ENCODE results near the gene APOL1. TPM values are rescaled to one million over a fixed set of nuclear protein-coding genes. Genes with fewer than 3 reads are reported as not detected.

The APOL1 gene
- total and polyA plus RNA-seq, 2 of the 4 experiments (the other 2 are of a cell fraction) = 0.36 to 0.77 TPM

DNA sequence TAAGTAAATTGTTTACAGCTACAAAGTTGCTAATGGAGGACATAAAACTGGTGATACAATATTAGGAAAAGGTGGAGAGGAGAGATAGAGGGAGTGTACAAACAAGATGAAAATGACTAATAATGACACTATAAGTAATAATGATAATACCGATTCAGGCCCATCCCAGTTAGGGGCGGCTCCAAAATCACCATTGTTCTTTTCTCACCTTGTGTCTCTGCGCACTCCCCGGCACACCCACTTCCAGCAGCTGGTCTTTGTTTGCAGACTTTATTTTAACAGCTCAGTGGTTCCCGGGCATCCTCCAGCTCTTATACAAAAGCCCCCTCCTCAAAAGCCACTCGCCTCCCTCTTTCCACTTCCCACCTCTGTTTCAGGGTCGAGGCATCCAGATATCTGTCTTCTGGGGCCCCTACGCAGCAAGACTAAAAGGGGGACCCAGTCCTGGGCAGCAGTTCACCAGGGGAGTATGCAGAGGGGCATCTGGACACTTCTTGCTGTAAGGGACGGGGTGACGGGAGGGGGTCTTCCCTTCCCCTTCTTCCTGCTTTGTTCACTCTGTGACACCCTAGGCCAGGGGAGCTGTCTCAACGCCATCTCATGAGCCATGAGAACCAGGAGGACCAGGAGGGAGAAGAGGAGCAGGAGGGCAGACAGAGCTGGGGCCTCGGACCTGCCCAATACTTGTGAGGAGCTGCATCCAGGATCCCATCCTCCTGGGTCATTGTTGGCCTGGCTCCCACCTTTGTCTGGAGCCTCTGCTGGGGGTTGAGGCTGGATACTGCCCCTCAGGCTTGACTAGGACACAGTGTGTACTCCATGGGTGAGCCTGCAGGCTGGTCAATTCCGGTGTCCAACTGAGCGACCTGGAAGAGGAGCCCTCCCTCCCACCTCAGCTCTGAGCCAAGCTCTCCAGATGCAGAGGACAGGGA, 16.3 kb upstream of the APOL1 start:
- no peak overlapping the region for H4K5ac ChIP-seq (ENCODE audit: low read depth, low read length)
- no peak for DNase-seq
- peaks cover 17% of the 10 kb centered on the region for H3K9me1 ChIP-seq (ENCODE audit: insufficient read depth, low read length)
- no peak overlapping the region; the same call in 1 of the 2 replicates for H4K91ac ChIP-seq (ENCODE audit: insufficient read depth, low read depth, low read length)
- peaks cover 19% of the 10 kb centered on the region for H3K4me1 ChIP-seq (ENCODE audit: control insufficient read depth, insufficient read depth, low read length)
- H3K4ac ChIP-seq (ENCODE audit: low read depth, low read length) = no peak overlapping the region
- H2AFZ ChIP-seq (replicated peaks; ENCODE audit: low read length, poor library complexity) = no peak overlapping the region
- H3K4me3 ChIP-seq (ENCODE audit: insufficient read depth, low read depth, low read length) = no peak overlapping the region
- peak overlapping the region; percentile 4; the same call in 1 of the 2 replicates for H3K23ac ChIP-seq (ENCODE audit: low read depth, low read length)
- H2BK120ac ChIP-seq (ENCODE audit: low read depth, low read length) = no peak overlapping the region
- H3K4me2 ChIP-seq (ENCODE audit: low read depth, low read length) = no peak overlapping the region
- BruUV-seq (replicated peaks) = no TSS peak
- no peaks in the 10 kb centered on the region for H3K9me3 ChIP-seq (ENCODE audit: control insufficient read depth, insufficient read depth, low read length)
- no peak overlapping the region for H3K56ac ChIP-seq (ENCODE audit: extremely low read depth, insufficient read depth, low read length)
- no peak for ATAC-seq (ENCODE audit: low read depth)
- intact Hi-C loops (cut with micrococcal nuclease) = loop anchor here (5.0 kb wide), 1 partner anchor 41 kb away; no protein-coding TSS in a partner anchor
- POLR2A ChIA-PET (ENCODE audit: unreplicated experiment) = no interaction called here
- H3K18ac ChIP-seq (ENCODE audit: low read depth, low read length) = no peak overlapping the region
- dilution Hi-C loops (cut with HindIII; ENCODE audit: low sequenced_read_pairs, unreplicated experiment) = no loop called here
- CTCF ChIA-PET = no interaction called here
- H4K8ac ChIP-seq (ENCODE audit: low read depth in 2 of 2, low read length in 2 of 2) = no peak overlapping the region
- peaks cover 16% of the 10 kb centered on the region for H3K36me3 ChIP-seq (ENCODE audit: control insufficient read depth, insufficient read depth, low read length)
- H3K27ac ChIP-seq (ENCODE audit: insufficient read depth, low read length) = no peak overlapping the region
- H2BK5ac ChIP-seq (ENCODE audit: low read depth, low read length, poor library complexity, severe bottlenecking) = no peak overlapping the region
- TF ChIP-seq FOS (IDR thresholded peaks at IDR 0.05; ENCODE audit: low read depth, low read length) (no peak), RFX5 (IDR thresholded peaks at IDR 0.05; ENCODE audit: low read depth, low read length) (no peak), MAFK (IDR thresholded peaks at IDR 0.05; ENCODE audit: low read depth, low read length) (no peak), CEBPB (IDR thresholded peaks at IDR 0.05; ENCODE audit: low read depth, low read length) (no peak), POLR2A (IDR thresholded peaks at IDR 0.05; ENCODE audit: low read depth, low read length) (no peak), SMC3 (IDR thresholded peaks at IDR 0.05; ENCODE audit: low read depth, low read length) (no peak), CHD1 (IDR thresholded peaks at IDR 0.05; ENCODE audit: low read depth, low read length) (no peak), NFE2L2 (IDR thresholded peaks at IDR 0.05; ENCODE audit: low read depth, low read length) (no peak), MXI1 (IDR thresholded peaks at IDR 0.05; ENCODE audit: borderline replicate concordance, low read depth, low read length) (no peak)
- TF ChIP-seq, protein P1, sequence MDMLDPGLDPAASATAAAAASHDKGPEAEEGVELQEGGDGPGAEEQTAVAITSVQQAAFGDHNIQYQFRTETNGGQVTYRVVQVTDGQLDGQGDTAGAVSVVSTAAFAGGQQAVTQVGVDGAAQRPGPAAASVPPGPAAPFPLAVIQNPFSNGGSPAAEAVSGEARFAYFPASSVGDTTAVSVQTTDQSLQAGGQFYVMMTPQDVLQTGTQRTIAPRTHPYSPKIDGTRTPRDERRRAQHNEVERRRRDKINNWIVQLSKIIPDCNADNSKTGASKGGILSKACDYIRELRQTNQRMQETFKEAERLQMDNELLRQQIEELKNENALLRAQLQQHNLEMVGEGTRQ (IDR thresholded peaks at IDR 0.05; ENCODE audit: low read depth, low read length) = no peak
- TF ChIP-seq, protein P2, sequence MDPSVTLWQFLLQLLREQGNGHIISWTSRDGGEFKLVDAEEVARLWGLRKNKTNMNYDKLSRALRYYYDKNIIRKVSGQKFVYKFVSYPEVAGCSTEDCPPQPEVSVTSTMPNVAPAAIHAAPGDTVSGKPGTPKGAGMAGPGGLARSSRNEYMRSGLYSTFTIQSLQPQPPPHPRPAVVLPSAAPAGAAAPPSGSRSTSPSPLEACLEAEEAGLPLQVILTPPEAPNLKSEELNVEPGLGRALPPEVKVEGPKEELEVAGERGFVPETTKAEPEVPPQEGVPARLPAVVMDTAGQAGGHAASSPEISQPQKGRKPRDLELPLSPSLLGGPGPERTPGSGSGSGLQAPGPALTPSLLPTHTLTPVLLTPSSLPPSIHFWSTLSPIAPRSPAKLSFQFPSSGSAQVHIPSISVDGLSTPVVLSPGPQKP (IDR thresholded peaks at IDR 0.05; ENCODE audit: borderline replicate concordance, low read depth, low read length) = no peak
- TF ChIP-seq, protein P3, sequence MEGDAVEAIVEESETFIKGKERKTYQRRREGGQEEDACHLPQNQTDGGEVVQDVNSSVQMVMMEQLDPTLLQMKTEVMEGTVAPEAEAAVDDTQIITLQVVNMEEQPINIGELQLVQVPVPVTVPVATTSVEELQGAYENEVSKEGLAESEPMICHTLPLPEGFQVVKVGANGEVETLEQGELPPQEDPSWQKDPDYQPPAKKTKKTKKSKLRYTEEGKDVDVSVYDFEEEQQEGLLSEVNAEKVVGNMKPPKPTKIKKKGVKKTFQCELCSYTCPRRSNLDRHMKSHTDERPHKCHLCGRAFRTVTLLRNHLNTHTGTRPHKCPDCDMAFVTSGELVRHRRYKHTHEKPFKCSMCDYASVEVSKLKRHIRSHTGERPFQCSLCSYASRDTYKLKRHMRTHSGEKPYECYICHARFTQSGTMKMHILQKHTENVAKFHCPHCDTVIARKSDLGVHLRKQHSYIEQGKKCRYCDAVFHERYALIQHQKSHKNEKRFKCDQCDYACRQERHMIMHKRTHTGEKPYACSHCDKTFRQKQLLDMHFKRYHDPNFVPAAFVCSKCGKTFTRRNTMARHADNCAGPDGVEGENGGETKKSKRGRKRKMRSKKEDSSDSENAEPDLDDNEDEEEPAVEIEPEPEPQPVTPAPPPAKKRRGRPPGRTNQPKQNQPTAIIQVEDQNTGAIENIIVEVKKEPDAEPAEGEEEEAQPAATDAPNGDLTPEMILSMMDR (conservative IDR thresholded peaks at IDR 0.05; ENCODE audit: low read depth, low read length) = no peak
- no peak overlapping the region for H3K9ac ChIP-seq (ENCODE audit: low read depth, low read length)
- peaks cover 4 to 49% of the 10 kb centered on the region in 2 experiments for H3K79me1 ChIP-seq (ENCODE audit: low read depth in 1 of 2, low read length in 2 of 2)
- H2AK5ac ChIP-seq (ENCODE audit: low read depth, low read length) = 0 out of 2 replicates have a peak overlapping the region, but pooled peaks have one; percentile 18
- no peak overlapping the region for H2BK15ac ChIP-seq (ENCODE audit: low read depth, low read length)
- H3K27me3 ChIP-seq (ENCODE audit: control insufficient read depth, insufficient read depth, low read length) = no peaks in the 10 kb centered on the region
- H4K20me1 ChIP-seq (ENCODE audit: insufficient read depth, low read length) = peaks cover 9% of the 10 kb centered on the region; the same call in 1 of the 2 replicates
- H2BK20ac ChIP-seq (ENCODE audit: low read depth, low read length) = no peak overlapping the region
- H2AK9ac ChIP-seq (replicated peaks; ENCODE audit: low read depth, low read length, poor library complexity) = peak overlapping the region; percentile 50
- H3K14ac ChIP-seq (replicated peaks; ENCODE audit: low read depth, low read length) = no peak overlapping the region
- whole genome bisulfite sequencing, 2 experiments (ENCODE audit: extremely low coverage in 2 of 2, insufficient read length in 1 of 2) = 93% methylated on average over 3 of the region's 14 CpGs; no CpG with 5 or more reads in 1 of the 2 experiments
- in situ Hi-C loops (cut with MboI; ENCODE audit: low sequenced_read_pairs) = no loop called here

Measured in IMR-90 (cell line).